T-cell (primary cell): ENCODE results near the gene XAGE5. TPM values are rescaled to one million over a fixed set of nuclear protein-coding genes. Genes with fewer than 3 reads are reported as not detected.
"Not testable (repeated sequence)": the region's sequence is repeated elsewhere in the genome, so short reads cannot be mapped to it uniquely, and the experiment has no call there.

Source experiments
- ATAC-seq, 4 experiments: fragments of 200-7000 bp in 3 of 4; fragments of 150-1000 bp in 1 of 4; cut with Tn5 transposase; replicated peaks in 1 of 4; 1 replicate in 3 of 4; 2 replicates in 1 of 4; pipeline ENCODE4 v1.10.0; 2021; ENCODE audit warnings: moderate library complexity in 3 of 4, mild to moderate bottlenecking in 2 of 4, moderate number of reproducible peaks in 1 of 4
- CTCF ChIA-PET, 2 donors: fragments of 300-600 bp; sonication (Branson Sonifier 250); formaldehyde crosslinking; loops; one replicate each; lab custom pipeline; 2022; ENCODE audit warnings: antibody characterized with exemption in 2 of 2; lab: Charles Lee
- POLR2A ChIA-PET, 2 donors: fragments of 300-600 bp; sonication (Branson Sonifier 250); formaldehyde crosslinking; loops; one replicate each; lab custom pipeline; 2022; ENCODE audit warnings: antibody characterized with exemption in 2 of 2; lab: Charles Lee
- DNase-seq, 35 experiments: peaks; one replicate each; pipeline versions ENCODE4 v3.0.0 to v3.0.0-alpha.2; 2013 to 2023
- H3K27ac ChIP-seq: one replicate; pipeline ENCODE4 v1.5.1; 2013; ENCODE audit warnings: low read length
- H3K27me3 ChIP-seq, 2 experiments: replicated peaks in 1 of 2; 1 replicate in 1 of 2; 2 replicates in 1 of 2; pipeline versions ENCODE4 v1.6.1 to v1.7.0; 2013; ENCODE audit warnings: low read length in 1 of 2, mixed read lengths in 1 of 2; ENCODE audit not compliant: control insufficient read depth in 2 of 2, insufficient read depth in 2 of 2; ENCODE audit errors: extremely low read depth in 1 of 2
- H3K36me3 ChIP-seq, 2 donors: 1 replicate in 1 of 2; 2 replicates in 1 of 2; pipeline versions ENCODE4 v1.6.1 to v1.7.0; 2013; ENCODE audit warnings: low read length in 1 of 2; ENCODE audit not compliant: control insufficient read depth in 2 of 2, insufficient read depth in 1 of 2; ENCODE audit errors: extremely low read depth in 1 of 2
- H3K4me1 ChIP-seq, 2 experiments: 1 replicate in 1 of 2; 2 replicates in 1 of 2; pipeline versions ENCODE4 v1.6.1 to v1.7.0; 2013; ENCODE audit warnings: low read length in 2 of 2, mixed read lengths in 1 of 2; ENCODE audit not compliant: insufficient read depth in 2 of 2, control insufficient read depth in 1 of 2; ENCODE audit errors: extremely low read depth in 1 of 2
- H3K4me3 ChIP-seq, 2 donors: 1 replicate in 1 of 2; 2 replicates in 1 of 2; pipeline versions ENCODE4 v1.5.1 to v1.7.0; 2013; ENCODE audit warnings: mild to moderate bottlenecking in 2 of 2, low read length in 1 of 2, moderate library complexity in 1 of 2; ENCODE audit not compliant: control insufficient read depth in 1 of 2; ENCODE audit errors: extremely low read depth in 1 of 2
- H3K9me3 ChIP-seq: 2 replicates; pipeline ENCODE4 v1.7.0; 2013
- H3K27ac Mint-ChIP-seq, 2 donors: one replicate each; pipeline ENCODE4 v1.8.0; 2020 to 2021; ENCODE audit warnings: mild to moderate bottlenecking in 2 of 2, mixed read lengths in 2 of 2
- H3K27me3 Mint-ChIP-seq, 2 donors: one replicate each; pipeline ENCODE4 v1.8.0; 2021 to 2022; ENCODE audit warnings: mixed read lengths in 2 of 2
- H3K36me3 Mint-ChIP-seq: one replicate; pipeline ENCODE4 v1.8.0; 2021; ENCODE audit warnings: mixed read lengths
- H3K4me1 Mint-ChIP-seq, 3 donors: one replicate each; pipeline ENCODE4 v1.8.0; 2020 to 2022; ENCODE audit warnings: mixed read lengths in 3 of 3, mild to moderate bottlenecking in 1 of 3
- H3K4me3 Mint-ChIP-seq, 3 donors: one replicate each; pipeline ENCODE4 v1.8.0; 2020 to 2022; ENCODE audit warnings: mild to moderate bottlenecking in 3 of 3, mixed read lengths in 3 of 3, moderate library complexity in 3 of 3
- H3K9me3 Mint-ChIP-seq, 3 donors: one replicate each; pipeline ENCODE4 v1.8.0; 2020 to 2022; ENCODE audit warnings: mixed read lengths in 3 of 3
- WGBS: methylation state at CpG from one replicate; pipeline ENCODE4 v1.1.5; 2013; ENCODE audit warnings: missing lambda C conversion rate; ENCODE audit not compliant: insufficient coverage; 5-methylcytosine and 5-hydroxymethylcytosine counted together
- total RNA-seq, 35 experiments: library from RNA in 6 of 35; stranded (reverse) in 6 of 35; fragments of 120-200 nt in 1 of 35; gene quantifications; one replicate each; pipeline versions ENCODE4 v1.2.1 to v1.2.4 and lab custom pipeline; 2013 to 2026

The XAGE5 gene
- total RNA-seq, 5 donors from 2014 or later (not counting 1 experiment from before 2014, with no cell fraction given), result not detected

- POLR2A ChIA-PET, ATAC-seq, H3K9me3 ChIP-seq, H3K9me3 Mint-ChIP-seq, DNase-seq, H3K4me3 Mint-ChIP-seq, H3K4me3 ChIP-seq, CTCF ChIA-PET, H3K4me1 Mint-ChIP-seq, H3K4me1 ChIP-seq, H3K27me3 ChIP-seq, H3K36me3 ChIP-seq, H3K36me3 Mint-ChIP-seq, H3K27ac ChIP-seq, H3K27ac Mint-ChIP-seq: not testable (repeated sequence)
- peaks cover 10 to 37% of the 10 kb centered on the region in 2 donors for H3K27me3 Mint-ChIP-seq
- no CpG with 5 or more reads among the region's 4 CpGs for WGBS
Measured at GRCh38 chrX:52856991-52857525, 46.0 kb downstream of the XAGE5 start.

GRCh38 chrX:52865343-52865998 is 54.4 kb downstream of the XAGE5 start:
- CTCF ChIA-PET, result no interaction called here
- peaks cover 0 to 30% of the 10 kb centered on the region in 2 donors for H3K27me3 Mint-ChIP-seq
- H3K9me3 Mint-ChIP-seq, result no peaks in the 10 kb centered on the region

More at GRCh38 chrX:52865343-52865998, 54.4 kb downstream of the XAGE5 start:
- Histone ChIP-seq H3K4me3 (no peak overlapping the region), H3K36me3 (no peaks in the 10 kb centered on the region), H3K27ac (no peak overlapping the region), H3K27me3 (peaks cover 3 to 6% of the 10 kb centered on the region in 2 experiments), H3K4me1 (no peaks in the 10 kb centered on the region), H3K9me3 (no peaks in the 10 kb centered on the region)
- H3K27ac Mint-ChIP-seq, result no peak overlapping the region
- H3K4me1 Mint-ChIP-seq, result no peaks in the 10 kb centered on the region
- WGBS, result no CpG with 5 or more reads among the region's 6 CpGs
- DNase-seq (no peak), ATAC-seq (no peak)
- H3K4me3 Mint-ChIP-seq, result no peak overlapping the region
- POLR2A ChIA-PET, result no interaction called here
- no peaks in the 10 kb centered on the region for H3K36me3 Mint-ChIP-seq

Other genes with a start within 250 kb of the XAGE5 start
- not detected for gene SSX7, start 156.4 kb upstream of the XAGE5 start, total RNA-seq
- gene SSX2, start 104.1 kb upstream of the XAGE5 start, total RNA-seq, result not detected
- gene SSX2B, start 60.0 kb upstream of the XAGE5 start, total RNA-seq, result not detected
- gene SPANXN5, start 13.9 kb upstream of the XAGE5 start, total RNA-seq, result not detected
- not detected for gene XAGE3, start 56.8 kb downstream of the XAGE5 start, total RNA-seq
- 10 to 100 TPM in 1 of 5 donors, 1 to 10 TPM in 4; 2.7 to 12.4 (median 7.4) TPM for gene FAM156B, start 86.0 kb downstream of the XAGE5 start, total RNA-seq
- gene FAM156A, start 147.2 kb downstream of the XAGE5 start, total RNA-seq, result 10 to 100 TPM; 16.5 to 23.0 (median 17.8) TPM
- gene GPR173, start 237.5 kb downstream of the XAGE5 start, total RNA-seq, result under 1 TPM in 4 of 5 donors, not detected in 1; 0.12 to 0.50 (median 0.17) TPM